Endodermal cell (in vitro differentiated cells): ENCODE results near the gene CAPN1. TPM values are rescaled to one million over a fixed set of nuclear protein-coding genes. Genes with fewer than 3 reads are reported as not detected.
"Not testable (repeated sequence)": the region's sequence is repeated elsewhere in the genome, so short reads cannot be mapped to it uniquely, and the experiment has no call there.

Experiments
- DNase-seq: peaks from one replicate; pipeline ENCODE4 v3.0.0-alpha.2; 2017
- H3K27ac ChIP-seq: 2 replicates; pipeline ENCODE4 v1.5.1; 2013; ENCODE audit warnings: mild to moderate bottlenecking, low read depth, low read length, moderate library complexity
- H3K27me3 ChIP-seq: 2 replicates; pipeline ENCODE4 v1.6.1; 2013; ENCODE audit warnings: mild to moderate bottlenecking, low read length, moderate library complexity; ENCODE audit not compliant: insufficient read depth, control insufficient read depth, poor library complexity, severe bottlenecking
- H3K36me3 ChIP-seq: 2 replicates; pipeline ENCODE4 v1.7.0; 2013; ENCODE audit warnings: mild to moderate bottlenecking, low read length, moderate library complexity; ENCODE audit not compliant: control insufficient read depth, insufficient read depth
- H3K4me1 ChIP-seq: one replicate; pipeline ENCODE4 v1.7.0; 2013; ENCODE audit warnings: low read length; ENCODE audit not compliant: control insufficient read depth, insufficient read depth
- H3K4me3 ChIP-seq: 2 replicates; pipeline ENCODE4 v1.5.1; 2013; ENCODE audit warnings: mild to moderate bottlenecking, low read length, moderate library complexity
- H3K9ac ChIP-seq: 2 replicates; pipeline ENCODE4 v1.6.1; 2013; ENCODE audit warnings: mild to moderate bottlenecking, low read length, moderate library complexity; ENCODE audit not compliant: poor library complexity, severe bottlenecking; ENCODE audit errors: extremely low read depth
- H3K9me3 ChIP-seq: 2 replicates; pipeline ENCODE4 v1.6.1; 2013; ENCODE audit warnings: mild to moderate bottlenecking, low read length, moderate library complexity; ENCODE audit not compliant: control insufficient read depth
- H3K27ac Mint-ChIP-seq: 2 replicates; pipeline ENCODE4 v1.8.0; 2020; ENCODE audit warnings: mixed read lengths
- H3K27me3 Mint-ChIP-seq: 2 replicates; pipeline ENCODE4 v1.8.0; 2021; ENCODE audit warnings: mild to moderate bottlenecking, mixed read lengths; ENCODE audit not compliant: insufficient read depth
- H3K36me3 Mint-ChIP-seq: 2 replicates; pipeline ENCODE4 v1.8.0; 2020; ENCODE audit warnings: low read depth, mixed read lengths
- H3K4me1 Mint-ChIP-seq: 2 replicates; pipeline ENCODE4 v1.8.0; 2020; ENCODE audit warnings: mixed read lengths
- H3K4me3 Mint-ChIP-seq: 2 replicates; pipeline ENCODE4 v1.8.0; 2020; ENCODE audit warnings: mild to moderate bottlenecking, moderate library complexity, mixed read lengths
- H3K9me3 Mint-ChIP-seq: 2 replicates; pipeline ENCODE4 v1.8.0; 2020; ENCODE audit warnings: mild to moderate bottlenecking, mixed read lengths
- WGBS, 2 experiments: methylation state at CpG; one replicate each; pipeline versions ENCODE4 v1.1.5 to v1.1.7; 2013; ENCODE audit warnings: missing lambda C conversion rate in 2 of 2, mixed read lengths in 1 of 2; ENCODE audit not compliant: insufficient coverage in 1 of 2, insufficient read length in 1 of 2; 5-methylcytosine and 5-hydroxymethylcytosine counted together
- total RNA-seq, 2 donors: library from RNA; stranded (reverse); fragmentation: NEBNext Ultra II Directional in 1 of 2; extraction: Animal tissue kit (Norgen Biotek cat#: 25700) in 1 of 2; gene quantifications; 2 replicates in 1 of 2; 3 replicates in 1 of 2; pipeline ENCODE4 v1.2.1, GENCODE V29; 2021
- TF ChIP-seq, protein P1 (sequence below): fragments of 200-600 bp; sonication (generic); conservative IDR thresholded peaks from 2 replicates; pipeline ENCODE4 v1.5.0; 2021; ENCODE audit warnings: antibody characterized with exemption, mild to moderate bottlenecking

The CAPN1 gene
- total RNA-seq, 2 donors from 2014 or later = 183 to 223 TPM

DNA sequence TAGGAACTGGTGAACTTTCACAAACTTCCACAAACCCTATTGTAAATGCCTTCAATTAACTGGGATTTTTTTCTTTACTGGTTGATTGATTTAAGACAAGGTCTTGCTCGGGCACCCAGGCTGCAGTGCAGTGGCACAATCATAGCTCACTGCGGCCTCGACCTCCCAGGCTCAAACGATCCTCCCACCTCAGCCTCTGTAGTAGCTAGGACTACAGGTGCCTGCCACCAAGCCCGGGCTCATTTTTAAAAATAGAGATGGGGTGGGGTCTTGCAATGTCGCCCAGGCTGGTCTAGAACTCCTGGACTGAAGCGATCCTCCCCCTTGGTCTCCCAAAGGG is 44.3 kb downstream of the CAPN1 start:
- peaks cover 9% of the 10 kb centered on the region for H3K9me3 Mint-ChIP-seq
- peaks cover 15% of the 10 kb centered on the region for H3K4me1 Mint-ChIP-seq
- WGBS, 2 experiments = 81 to 84% methylated on average over 6 to 7 of the region's 7 CpGs
- no peak overlapping the region for H3K27ac ChIP-seq
- no peaks in the 10 kb centered on the region for H3K27me3 ChIP-seq
- TF ChIP-seq, protein P1, sequence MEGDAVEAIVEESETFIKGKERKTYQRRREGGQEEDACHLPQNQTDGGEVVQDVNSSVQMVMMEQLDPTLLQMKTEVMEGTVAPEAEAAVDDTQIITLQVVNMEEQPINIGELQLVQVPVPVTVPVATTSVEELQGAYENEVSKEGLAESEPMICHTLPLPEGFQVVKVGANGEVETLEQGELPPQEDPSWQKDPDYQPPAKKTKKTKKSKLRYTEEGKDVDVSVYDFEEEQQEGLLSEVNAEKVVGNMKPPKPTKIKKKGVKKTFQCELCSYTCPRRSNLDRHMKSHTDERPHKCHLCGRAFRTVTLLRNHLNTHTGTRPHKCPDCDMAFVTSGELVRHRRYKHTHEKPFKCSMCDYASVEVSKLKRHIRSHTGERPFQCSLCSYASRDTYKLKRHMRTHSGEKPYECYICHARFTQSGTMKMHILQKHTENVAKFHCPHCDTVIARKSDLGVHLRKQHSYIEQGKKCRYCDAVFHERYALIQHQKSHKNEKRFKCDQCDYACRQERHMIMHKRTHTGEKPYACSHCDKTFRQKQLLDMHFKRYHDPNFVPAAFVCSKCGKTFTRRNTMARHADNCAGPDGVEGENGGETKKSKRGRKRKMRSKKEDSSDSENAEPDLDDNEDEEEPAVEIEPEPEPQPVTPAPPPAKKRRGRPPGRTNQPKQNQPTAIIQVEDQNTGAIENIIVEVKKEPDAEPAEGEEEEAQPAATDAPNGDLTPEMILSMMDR = no peak
- peaks cover 7% of the 10 kb centered on the region for H3K36me3 ChIP-seq
- no peak overlapping the region for H3K9ac ChIP-seq
- H3K4me1 ChIP-seq = peaks cover 6% of the 10 kb centered on the region
- H3K9me3 ChIP-seq = peaks cover 10% of the 10 kb centered on the region
- H3K4me3 Mint-ChIP-seq = peak overlapping the region; percentile 58
- peak overlapping the region; percentile 63 for H3K4me3 ChIP-seq
- DNase-seq = no peak
- peak overlapping the region; percentile 87 for H3K27ac Mint-ChIP-seq
- peaks cover 7% of the 10 kb centered on the region for H3K27me3 Mint-ChIP-seq
- H3K36me3 Mint-ChIP-seq = peaks cover 23% of the 10 kb centered on the region

DNA sequence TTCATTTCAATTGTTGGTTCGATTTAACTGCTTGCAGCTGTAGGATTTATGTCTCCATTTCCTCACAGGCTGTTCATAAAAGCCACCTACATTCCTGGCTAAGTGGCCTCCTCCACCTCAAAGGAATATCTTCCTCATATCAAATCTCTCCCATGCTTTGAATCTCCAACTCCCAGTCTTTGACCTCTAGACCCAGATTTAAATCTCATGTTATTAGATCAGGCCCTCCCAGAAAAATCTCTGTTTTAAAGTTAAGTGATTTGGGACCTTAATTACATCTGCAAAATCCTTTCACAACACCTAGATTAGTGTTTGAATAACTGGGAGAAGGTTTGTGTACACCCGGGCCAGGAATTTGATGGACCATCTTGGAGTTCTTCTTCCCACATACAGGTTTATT is 46.2 kb downstream of the CAPN1 start:
- Mint-ChIP-seq H3K36me3 (peaks cover 23% of the 10 kb centered on the region), H3K9me3 (peaks cover 9% of the 10 kb centered on the region), H3K27ac (no peak overlapping the region), H3K4me3 (no peak overlapping the region), H3K27me3 (peaks cover 7% of the 10 kb centered on the region), H3K4me1 (peaks cover 15% of the 10 kb centered on the region)
- Histone ChIP-seq H3K36me3 (peaks cover 7% of the 10 kb centered on the region), H3K4me1 (peaks cover 6% of the 10 kb centered on the region), H3K27me3 (no peaks in the 10 kb centered on the region), H3K9me3 (peaks cover 10% of the 10 kb centered on the region), H3K4me3 (no peak overlapping the region), H3K9ac (no peak overlapping the region), H3K27ac (no peak overlapping the region)
- TF ChIP-seq, protein P1 = no peak
- WGBS, 2 experiments = 84 to 86% methylated on average over 2 of the region's 2 CpGs
- no peak for DNase-seq

DNA sequence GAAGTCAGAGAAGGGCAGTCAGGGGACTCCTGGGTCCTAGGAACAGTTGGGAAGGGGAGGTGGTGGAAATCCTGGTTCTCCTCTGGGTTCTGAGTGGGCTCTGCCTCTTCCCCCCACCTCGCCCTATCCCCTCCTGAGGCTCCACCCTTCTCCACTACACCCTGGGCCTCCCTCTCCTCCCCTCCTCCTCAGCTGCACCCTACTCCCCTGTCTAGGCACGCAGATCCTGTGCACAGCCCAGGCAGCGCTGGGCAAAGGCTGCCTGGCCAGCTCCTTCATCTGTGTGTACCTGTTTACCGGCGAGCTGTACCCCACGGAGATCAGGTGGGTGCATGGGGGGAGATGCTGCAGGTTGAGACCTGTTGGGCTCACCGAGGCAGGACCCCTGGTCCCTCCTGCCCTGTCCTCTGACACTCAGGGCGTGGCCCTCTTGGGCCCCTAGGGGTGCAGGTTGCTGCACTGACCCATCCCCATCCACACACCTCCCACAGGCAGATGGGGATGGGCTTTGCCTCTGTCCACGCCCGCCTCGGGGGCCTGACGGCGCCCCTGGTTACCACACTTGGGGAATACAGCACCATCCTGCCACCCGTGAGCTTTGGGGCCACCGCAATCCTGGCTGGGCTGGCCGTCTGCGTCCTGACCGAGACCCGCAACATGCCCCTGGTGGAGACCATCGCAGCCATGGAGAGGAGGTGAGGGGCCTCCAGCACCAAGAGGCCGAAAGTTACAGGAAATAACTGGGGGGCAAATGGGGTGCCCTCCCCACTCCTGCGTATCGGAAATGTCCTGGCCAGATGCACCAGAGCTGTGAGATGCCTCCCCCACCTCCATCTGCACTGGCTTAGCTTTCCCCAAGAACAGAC is 54.7 kb downstream of the CAPN1 start:
- 84 to 96% methylated on average over 14 to 23 of the region's 23 CpGs for WGBS, 2 experiments
- H3K27ac Mint-ChIP-seq = no peak overlapping the region
- TF ChIP-seq, protein P1 = no peak

DNA sequence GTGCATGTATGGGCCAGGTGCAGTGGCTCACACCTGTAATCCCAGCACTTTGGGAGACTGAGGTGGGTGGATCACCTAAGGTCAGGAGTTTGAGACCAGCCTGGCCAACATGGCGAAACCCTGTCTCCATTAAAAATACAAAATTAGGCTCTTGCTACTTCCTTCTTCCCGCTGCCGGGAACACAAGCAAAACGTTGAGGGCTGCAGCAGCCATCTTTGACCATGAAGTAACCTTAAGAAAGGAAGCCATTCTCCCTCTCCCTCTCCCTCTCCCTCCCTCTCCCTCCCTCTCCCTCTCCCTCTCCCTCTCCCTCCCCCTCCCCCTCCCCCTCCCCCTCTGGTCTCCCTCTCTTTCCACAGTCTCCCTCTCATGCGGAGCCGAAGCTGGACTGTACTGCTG is 56.6 kb downstream of the CAPN1 start:
- not testable (repeated sequence) for H3K27me3 Mint-ChIP-seq, H3K27ac ChIP-seq
- WGBS, 2 experiments = 82% methylated on average over 4 of the region's 6 CpGs; no CpG with 5 or more reads in 1 of the 2 experiments

More for the DNA sequence above, 54.7 kb downstream of the CAPN1 start:
- Mint-ChIP-seq H3K4me1 (no peaks in the 10 kb centered on the region), H3K9me3 (peaks cover 9% of the 10 kb centered on the region), H3K36me3 (peaks cover 3% of the 10 kb centered on the region), H3K27me3 (no peaks in the 10 kb centered on the region), H3K4me3 (no peak overlapping the region)
- DNase-seq = no peak
- H3K9ac ChIP-seq = no peak overlapping the region
- H3K4me1 ChIP-seq = no peaks in the 10 kb centered on the region
- H3K27me3 ChIP-seq = no peaks in the 10 kb centered on the region
- no peaks in the 10 kb centered on the region for H3K9me3 ChIP-seq
- H3K4me3 ChIP-seq = no peak overlapping the region
- H3K27ac ChIP-seq = no peak overlapping the region
- H3K36me3 ChIP-seq = no peaks in the 10 kb centered on the region

More for the DNA sequence above, 56.6 kb downstream of the CAPN1 start:
- not testable (repeated sequence) for H3K36me3 Mint-ChIP-seq, H3K4me1 Mint-ChIP-seq, DNase-seq, H3K9me3 ChIP-seq, H3K9ac ChIP-seq, H3K4me1 ChIP-seq, H3K36me3 ChIP-seq, H3K4me3 ChIP-seq, H3K4me3 Mint-ChIP-seq, H3K27ac Mint-ChIP-seq, H3K27me3 ChIP-seq
- peaks cover 20% of the 10 kb centered on the region for H3K9me3 Mint-ChIP-seq
